Cardiac septum (tissue), 1 donor: ENCODE results near the gene POU6F1. TPM values are rescaled to one million over a fixed set of nuclear protein-coding genes. Genes with fewer than 3 reads are reported as not detected.
"Not testable (repeated sequence)": the region's sequence is repeated elsewhere in the genome, so short reads cannot be mapped to it uniquely, and the experiment has no call there.

Experiments
- DNase-seq: peaks from one replicate; pipeline ENCODE4 v3.0.0-alpha.2; 2020; ENCODE audit warnings: low spot score
- intact Hi-C: fragments of 100-400 bp; cut with DNase I; formaldehyde crosslinking; loops from one replicate; pipeline ENCODE4 v1.14.0; 2022
- long read RNA-seq: library from polyadenylated mRNA; unstranded; transcript quantifications from one replicate; pipeline ENCODE4 v2.0.0, GENCODE V29; 2021
- total RNA-seq: library from RNA; stranded (reverse); fragmentation: NEBNext Ultra II Directional; extraction: Animal tissue kit (Norgen Biotek cat#: 25700); gene quantifications from one replicate; pipeline ENCODE4 v1.2.1, GENCODE V29; 2021
- donor health status: DM: no; HTN: no; CAD: no.

Gene POU6F1, protein sequence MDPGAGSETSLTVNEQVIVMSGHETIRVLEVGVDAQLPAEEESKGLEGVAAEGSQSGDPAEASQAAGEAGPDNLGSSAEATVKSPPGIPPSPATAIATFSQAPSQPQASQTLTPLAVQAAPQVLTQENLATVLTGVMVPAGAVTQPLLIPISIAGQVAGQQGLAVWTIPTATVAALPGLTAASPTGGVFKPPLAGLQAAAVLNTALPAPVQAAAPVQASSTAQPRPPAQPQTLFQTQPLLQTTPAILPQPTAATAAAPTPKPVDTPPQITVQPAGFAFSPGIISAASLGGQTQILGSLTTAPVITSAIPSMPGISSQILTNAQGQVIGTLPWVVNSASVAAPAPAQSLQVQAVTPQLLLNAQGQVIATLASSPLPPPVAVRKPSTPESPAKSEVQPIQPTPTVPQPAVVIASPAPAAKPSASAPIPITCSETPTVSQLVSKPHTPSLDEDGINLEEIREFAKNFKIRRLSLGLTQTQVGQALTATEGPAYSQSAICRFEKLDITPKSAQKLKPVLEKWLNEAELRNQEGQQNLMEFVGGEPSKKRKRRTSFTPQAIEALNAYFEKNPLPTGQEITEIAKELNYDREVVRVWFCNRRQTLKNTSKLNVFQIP
- 9.1 TPM for total RNA-seq
- long read RNA-seq, partial matches to known transcripts, result 10 of 16 reads
- long read RNA-seq, other reads (novel, unspliced or antisense), result 6 of 16 reads

DNA sequence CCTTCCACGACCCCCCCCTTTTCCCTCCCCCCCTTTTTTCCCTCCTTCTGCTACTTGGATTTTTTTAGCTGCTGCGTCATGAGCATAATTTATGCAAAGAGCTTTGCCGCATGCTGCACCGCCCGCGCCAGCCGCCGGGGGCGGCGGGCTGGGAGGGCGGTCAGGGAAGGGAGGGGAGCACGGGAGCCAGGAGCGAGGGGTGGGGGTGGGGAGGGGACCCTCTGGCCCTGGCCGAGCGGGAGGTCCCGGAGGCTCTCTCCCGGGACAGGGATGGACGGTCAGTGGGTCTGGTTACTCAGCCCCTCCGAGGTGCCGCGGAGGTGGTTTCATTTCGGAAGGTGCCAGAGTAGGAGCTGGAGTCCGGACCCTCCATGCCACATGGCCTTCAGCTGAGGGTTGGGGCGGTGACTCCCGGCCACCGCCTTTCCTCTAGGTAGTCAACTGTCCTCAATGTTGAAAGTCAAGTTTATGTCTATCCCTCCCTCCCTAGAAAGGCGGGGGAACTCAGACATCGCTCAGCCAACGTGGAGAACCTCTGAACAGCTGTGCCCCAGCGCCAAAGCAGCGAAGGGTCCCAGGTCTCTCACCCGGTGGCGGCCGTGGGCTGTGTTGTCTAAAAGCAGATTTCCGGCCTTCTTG, at the start of gene POU6F1:
TSS of gene POU6F1 (minus strand) at position 95 of the 639 bp plus-strand sequence. CDS start 11,226 bp downstream, outside the sequence.
- intact Hi-C loops, result loop anchor here (2.0 to 10.0 kb wide), 3 partner anchors 21 to 133 kb away; partner anchors contain the start of genes CSRNP2, DAZAP2 and TFCP2
- peak; percentile 81 for DNase-seq

DNA sequence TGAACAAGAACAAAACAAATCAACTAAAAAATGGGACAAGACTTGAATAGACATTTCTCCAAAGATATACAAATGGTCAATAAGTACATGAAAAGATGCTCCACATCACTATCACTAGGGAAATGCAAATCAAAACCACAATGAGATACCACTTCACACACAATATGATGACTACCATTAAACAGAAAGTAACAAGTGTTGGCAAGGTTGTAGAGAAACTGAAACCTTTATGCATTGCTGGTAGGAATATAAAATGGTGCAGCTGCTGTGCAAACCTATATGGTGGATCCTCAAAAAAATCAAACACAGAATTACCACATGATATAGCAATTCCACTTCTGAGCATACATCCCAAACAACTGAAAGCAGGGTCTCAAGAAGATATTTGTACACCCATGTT, 47.2 kb upstream of the POU6F1 start:
- intact Hi-C loops, result loop anchor here (5.0 kb wide), 1 partner anchor 77 kb away; no protein-coding TSS in a partner anchor
- DNase-seq, result no peak

DNA sequence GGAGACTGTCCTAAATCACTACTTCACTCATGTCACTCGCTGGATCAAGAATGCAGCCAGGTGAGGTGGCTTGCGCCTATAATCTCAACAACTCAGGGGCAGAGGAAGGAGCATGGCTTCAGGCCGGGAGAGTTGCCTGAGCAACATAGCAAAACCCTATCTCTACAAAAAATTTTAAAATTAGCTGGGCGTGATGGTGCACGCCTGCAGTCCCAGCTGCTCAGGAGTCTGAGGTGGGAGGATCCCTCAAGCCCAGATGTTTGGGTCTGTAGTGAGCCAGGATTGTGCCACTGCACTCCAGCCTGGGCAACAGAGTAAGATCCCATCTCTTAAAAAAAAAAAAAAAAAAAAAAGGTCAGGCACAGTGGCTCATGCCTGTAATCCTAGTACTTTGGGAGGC, 46.4 kb upstream of the POU6F1 start:
- intact Hi-C loops, result no loop called here
- no peak for DNase-seq

DNA sequence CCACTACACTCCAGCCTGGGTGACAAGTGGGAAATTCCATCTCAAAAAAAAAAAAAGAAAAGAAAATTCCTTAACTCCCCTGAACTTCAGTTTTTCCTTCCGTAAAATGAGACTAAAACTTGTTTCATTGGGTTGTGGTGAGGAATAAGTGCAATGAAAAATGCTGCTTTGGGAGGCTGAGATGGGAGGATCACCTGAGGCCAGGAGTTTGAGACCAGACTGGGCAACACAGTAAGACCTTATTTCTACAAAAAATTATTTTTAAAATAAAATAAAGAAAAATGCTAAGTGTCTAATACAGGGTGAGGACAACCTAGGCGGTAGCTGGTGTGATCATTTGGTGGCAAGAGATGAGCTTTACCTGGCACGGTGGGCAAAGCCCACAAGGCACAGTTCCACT, 45.5 kb upstream of the POU6F1 start:
- intact Hi-C loops, result no loop called here
- DNase-seq, result no peak

DNA sequence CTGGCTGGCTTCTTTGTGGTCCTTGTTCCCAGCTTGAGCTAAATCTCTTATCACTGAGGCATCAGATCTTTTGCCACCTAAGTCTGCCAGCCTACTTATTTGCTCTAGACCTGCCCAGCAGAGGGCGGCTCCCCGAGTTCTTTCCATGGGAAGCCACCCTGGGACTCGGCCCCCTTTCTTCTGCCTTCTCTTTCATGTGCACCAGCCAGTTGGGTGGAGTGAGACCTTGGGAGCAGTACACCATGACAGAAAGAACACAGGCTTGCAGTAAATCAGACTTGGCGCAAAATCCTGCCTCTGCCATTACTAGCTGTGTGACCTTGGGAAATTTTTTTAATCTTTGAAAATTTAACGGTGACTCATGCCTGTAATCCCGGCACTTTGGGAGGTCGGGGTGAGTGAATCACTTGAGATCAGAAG, 44.9 kb upstream of the POU6F1 start:
- intact Hi-C loops, result no loop called here
- no peak for DNase-seq

DNA sequence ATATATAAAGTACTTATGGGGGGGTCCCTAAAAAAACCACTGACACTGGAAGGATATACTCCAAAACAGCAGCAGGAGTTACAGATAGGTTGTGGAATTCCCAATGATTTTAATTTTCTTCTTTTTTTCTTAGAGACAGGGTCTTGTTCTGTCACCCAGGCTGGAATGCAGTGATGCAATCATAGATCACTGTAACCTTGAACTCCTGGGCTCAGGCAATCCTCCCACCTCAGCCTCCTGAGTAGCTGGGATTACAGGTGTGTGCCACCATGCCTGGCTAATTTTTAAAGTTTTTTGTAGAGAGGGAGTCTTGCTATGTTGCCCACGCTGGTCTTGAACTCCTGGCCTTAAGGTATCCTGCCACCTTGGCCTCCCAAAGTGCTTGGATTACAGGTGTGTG, 41.7 kb upstream of the POU6F1 start:
- DNase-seq, intact Hi-C loops: not testable (repeated sequence)

DNA sequence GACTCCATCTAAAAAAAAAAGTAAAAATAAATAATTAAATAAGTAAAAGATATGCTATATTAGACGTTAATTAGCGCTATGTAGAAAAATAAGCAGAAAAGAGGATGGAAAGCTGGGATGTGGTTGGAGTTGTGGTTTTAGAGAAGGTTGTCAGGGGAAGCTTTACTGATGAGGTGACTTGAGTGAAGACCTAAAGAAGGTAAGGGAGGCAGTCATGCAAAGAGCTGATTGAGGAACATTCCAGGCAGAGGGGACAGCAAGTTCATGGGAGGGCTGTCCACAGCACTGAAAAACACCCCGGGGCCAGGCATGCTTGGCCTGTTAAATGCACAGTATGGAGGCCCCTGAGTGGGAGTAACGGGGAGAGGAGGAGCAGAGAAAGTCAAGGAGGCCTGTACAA, 36.7 kb upstream of the POU6F1 start:
- no peak for DNase-seq
- intact Hi-C loops, result no loop called here

DNA sequence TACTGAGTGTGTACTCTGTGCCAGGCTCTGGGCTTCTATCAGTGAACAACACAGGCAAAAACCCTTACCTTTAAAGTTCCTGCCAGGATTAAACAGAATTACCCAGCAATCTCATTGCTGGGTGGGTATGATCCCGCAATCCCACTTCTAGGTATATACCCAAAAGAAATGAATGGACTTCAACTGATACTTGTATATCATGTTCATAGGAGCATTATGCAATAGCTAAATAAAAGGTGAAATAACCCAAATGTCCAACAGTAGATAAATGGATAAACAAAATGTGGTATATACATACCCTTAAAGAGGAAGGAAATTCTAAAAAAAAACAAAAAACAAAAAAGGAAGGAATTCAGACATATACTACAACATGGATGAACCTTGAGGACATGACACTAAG, 35.4 kb upstream of the POU6F1 start:
- intact Hi-C loops, result no loop called here
- no peak for DNase-seq

DNA sequence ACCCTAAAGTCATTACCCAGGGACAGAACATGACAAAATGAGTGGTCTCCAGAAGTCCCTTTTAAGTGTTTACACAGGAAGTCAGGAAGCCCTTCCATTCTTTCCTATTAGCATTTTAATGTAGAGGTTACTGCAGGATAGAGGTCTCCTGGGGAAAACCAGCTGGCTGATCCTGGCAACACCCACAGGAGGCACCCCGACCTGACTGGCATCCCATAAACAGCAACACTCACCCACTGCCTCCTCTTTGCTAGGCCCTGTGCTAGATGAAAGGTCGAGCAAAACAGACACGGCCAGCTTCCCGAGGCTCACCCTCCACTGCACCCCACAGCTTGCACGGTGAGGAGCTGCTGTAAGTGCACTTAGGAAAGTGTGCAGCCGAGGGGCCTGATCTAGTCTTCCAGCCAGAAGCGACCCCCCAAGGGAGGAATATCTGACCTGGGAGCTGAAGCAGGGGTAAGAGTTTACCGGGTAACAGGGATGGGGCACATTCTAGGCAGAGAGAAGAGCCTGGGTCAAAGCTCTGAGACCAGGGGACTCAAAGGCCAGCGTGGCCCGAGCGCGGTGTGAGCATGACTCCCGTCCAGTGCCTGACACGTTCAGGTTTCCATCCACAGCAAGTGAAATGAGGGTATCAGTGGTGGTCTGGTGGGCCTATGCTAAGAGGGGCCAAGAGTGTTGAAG, 29.8 kb upstream of the POU6F1 start:
- DNase-seq, result no peak
- intact Hi-C loops, result no loop called here

DNA sequence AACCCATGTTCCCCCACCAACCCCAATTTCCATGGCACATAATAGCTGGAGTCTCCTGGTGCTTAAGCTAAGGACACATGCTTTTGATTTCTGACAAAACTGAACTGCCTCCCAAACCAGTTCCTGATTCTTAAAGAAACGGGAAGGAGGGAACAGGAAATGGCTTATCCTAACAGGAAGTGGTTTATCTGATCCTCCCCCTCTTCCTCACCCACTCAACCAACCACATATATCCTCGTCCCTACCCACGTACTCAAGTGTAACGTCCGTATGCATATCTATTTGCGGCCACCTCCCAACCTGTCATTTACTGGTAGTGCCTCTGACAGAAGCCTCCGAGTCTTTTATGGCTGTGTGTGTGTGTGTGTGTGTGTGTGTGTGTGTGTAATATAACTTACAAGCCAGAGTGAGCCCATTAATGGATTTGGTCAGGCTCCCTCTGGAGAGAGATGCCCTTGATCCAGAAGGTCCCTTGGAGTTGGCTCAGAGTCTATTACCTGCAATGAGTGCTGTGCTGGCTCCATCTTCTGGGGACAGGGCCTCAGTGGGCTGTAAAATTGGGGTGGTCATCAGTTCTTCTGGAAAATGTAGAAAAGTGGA, 28.5 kb upstream of the POU6F1 start:
- no peak for DNase-seq
- intact Hi-C loops, result no loop called here

DNA sequence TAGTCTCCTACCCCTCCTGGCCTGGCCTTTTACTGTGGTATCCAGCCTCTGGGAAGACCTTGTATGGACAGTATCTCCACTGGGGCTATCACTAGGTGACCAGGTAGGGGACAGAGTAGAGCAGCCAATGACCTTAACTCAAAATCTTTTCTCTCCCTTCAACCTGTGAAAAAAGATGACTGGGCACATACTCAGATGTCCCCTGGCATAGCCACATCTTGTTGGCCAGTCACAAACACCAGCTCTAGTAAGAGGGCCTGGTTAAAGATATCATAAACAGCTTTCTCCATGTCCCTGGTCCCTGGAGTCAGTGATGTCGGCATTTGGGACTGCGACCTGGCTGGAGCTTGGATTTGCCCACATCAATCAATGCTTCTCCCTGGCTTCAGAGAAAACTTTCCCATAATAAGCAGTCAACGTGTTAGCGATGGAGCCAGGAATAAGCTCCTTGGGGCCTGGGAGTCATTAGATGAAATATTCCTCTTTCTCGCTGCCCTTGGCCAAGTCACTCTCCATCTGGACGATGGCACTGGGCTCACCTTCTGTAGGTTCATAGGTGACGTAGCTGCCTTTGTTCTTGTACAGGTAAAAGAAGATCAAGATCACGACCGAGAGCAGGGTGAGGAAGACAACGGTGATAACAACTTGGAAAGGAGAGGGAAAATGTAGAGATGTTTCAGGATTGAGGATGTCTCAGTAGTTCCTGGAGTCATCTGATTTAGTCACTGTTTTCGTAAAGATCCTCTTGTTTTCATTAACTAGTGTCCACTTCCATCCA, 27.8 kb upstream of the POU6F1 start:
- intact Hi-C loops, result no loop called here
- no peak for DNase-seq

DNA sequence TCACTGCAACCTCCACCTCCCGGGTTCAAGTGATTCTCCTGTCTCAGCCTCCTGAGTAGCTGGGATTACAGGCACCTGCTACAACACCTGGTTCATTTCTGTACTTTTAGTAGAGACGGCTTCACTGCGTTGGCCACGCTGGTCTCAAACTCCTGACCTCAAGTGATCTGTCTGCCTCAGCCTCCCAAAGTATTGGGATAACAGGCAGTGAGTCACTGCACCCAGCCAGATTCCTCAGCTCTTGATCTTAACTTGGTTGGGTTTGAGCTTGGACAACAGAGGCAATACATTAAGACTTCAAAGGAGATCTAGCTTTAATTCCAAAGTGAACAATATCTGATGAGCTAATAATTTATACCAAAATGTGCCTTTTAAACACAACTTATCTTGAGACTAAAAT, 26.4 kb upstream of the POU6F1 start:
- intact Hi-C loops, result no loop called here
- DNase-seq, result no peak

DNA sequence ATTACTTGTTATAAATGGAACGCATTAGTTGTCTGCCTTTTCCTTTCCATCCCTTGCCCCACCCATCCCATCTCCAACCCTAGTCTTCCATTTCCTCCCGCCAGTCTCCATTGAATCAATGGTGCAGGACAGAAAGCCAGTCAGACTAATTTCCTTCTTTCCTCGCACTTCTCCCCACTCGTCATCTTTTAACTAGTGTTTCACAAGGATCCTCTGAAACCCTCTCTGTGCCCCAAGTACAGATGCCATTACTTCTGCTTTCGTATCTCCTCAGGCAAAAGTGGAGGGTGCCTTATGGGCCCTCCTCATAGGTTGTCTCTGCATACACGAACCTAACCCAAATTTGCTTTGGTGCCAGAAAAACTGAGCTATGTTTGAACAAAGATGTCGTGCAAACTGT, 25.0 kb upstream of the POU6F1 start:
- intact Hi-C loops, result no loop called here
- DNase-seq, result no peak

DNA sequence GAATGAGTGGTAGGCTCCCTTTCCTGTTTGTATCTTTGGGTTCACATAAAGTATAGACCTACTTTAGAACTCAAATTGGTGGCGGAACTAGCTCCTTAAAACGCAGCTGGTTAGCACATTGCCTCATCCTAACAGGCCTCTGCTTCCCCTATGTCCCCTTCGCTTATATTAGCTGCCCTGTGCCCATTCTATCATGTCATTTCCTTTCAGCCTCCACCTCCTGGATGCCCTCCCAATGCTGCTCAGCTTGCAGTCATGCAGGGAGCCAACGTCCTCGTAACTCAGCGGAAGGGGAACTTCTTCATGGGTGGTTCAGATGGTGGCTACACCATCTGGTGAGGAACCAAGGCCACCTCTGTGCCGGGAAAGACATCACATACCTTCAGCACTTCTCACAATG, 24.3 kb upstream of the POU6F1 start:
- intact Hi-C loops, result no loop called here
- peak; percentile 78 for DNase-seq

DNA sequence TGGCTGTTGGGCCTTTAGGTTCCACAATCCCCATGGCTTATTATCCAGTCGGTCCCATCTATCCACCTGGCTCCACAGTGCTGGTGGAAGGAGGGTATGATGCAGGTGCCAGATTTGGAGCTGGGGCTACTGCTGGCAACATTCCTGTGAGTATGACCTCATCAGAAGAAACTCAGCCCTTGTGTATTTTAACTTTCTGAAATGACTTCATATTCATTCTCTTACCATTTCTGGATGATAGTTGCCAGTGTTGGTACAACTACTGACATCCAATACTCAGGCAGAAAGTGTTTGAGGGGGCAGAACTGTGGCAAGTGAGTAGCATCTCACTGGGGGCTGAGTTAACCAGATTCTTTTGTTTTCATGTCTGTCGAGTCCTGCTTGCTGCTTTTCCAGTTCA, 23.1 kb upstream of the POU6F1 start:
- intact Hi-C loops, result no loop called here

DNA sequence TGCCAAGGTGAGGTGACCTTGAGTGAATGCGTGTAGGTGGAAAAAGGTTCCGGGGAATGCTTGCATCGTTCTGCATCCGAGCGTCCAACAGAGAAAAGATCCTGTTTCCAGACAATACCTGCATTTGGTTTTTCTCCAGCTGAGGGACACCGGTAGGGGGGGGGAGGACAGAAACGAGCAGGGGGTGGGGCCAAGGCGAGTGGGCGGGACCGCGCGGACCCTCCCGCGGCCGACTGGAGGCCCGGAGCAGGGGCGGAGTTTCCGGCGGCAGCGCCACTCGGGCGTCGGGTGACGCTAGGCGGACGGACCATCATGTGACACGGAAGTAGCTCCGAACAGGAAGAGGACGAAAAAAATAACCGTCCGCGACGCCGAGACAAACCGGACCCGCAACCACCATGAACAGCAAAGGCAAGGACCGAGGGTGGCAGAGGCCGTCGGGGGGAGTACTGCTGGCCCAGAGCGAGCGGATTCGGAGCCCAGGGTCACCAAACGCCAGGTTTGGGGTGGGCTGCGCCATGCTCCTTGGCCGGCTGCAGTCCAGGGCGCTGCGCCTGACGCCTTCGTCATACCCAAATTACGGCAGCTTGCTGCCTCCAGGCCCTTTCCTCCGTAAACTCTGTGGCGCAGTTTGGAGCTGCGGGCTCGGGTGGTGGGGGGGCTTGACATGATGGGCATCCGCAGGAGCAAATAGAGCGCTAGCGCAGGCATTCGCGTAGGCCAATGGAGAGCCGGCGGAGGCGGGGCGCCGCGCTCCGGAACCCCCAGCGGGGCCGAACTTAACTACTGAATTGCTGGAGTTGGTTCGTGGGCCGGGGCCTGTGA, 20.9 kb upstream of the POU6F1 start, which contains the start of gene DAZAP2:
TSS of gene DAZAP2 (plus strand) at position 317 of the 825 bp plus-strand sequence. CDS start at position 399, 82 bp downstream.
- intact Hi-C loops, result loop anchor here (2.0 kb wide), 3 partner anchors 20 to 156 kb away; partner anchors contain the start of genes CSRNP2, POU6F1 and TFCP2
- DNase-seq, result peak; percentile 98

More for the DNA sequence above, 23.1 kb upstream of the POU6F1 start:
- no peak for DNase-seq

DNA sequence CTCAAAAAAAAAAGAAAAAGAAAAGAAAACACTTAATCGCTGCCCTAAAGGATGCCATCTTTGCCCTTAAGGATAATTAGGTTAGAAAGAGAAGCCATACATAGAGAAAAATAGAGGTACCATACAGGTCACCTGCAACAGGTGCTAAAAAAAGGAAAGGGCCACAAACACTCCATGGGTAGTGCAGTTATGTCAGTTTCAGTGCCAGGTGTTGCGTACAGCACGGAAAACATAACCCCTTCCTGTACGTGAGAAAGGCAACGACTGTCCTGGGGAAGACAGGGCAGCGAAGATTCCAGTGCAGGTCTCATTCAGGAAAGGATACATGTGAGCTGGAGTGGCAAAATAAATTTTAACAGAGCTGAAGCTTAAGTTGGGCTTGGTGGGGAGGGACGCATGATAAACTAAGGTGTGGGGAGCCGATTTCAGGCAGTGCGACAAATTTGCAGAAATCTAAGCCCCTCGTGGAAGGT, 20.2 kb upstream of the POU6F1 start:
- intact Hi-C loops, result loop anchor here (2.0 kb wide), 3 partner anchors 19 to 155 kb away; partner anchors contain the start of genes CSRNP2, POU6F1 and TFCP2
- DNase-seq, result no peak
